Ishikawa (cell line): ENCODE results near the gene KLC3.

Experiments
- CEBPB ChIP-seq: IDR thresholded peaks from 2 replicates; pipeline ENCODE4 v1.6.1; 2012
- CREB1 ChIP-seq: IDR thresholded peaks from 2 replicates; pipeline ENCODE4 v1.6.1; 2012; ENCODE audit warnings: low read depth
- EGR1 ChIP-seq: IDR thresholded peaks from 2 replicates; pipeline ENCODE4 v1.6.1; 2012
- EP300 ChIP-seq: IDR thresholded peaks from 2 replicates; pipeline ENCODE4 v1.6.1; 2012; ENCODE audit warnings: borderline replicate concordance
- FOXM1 ChIP-seq: IDR thresholded peaks from 2 replicates; pipeline ENCODE4 v1.6.1; 2012; ENCODE audit warnings: low read depth, borderline replicate concordance
- RAD21 ChIP-seq: IDR thresholded peaks from 2 replicates; pipeline ENCODE4 v1.6.1; 2012; ENCODE audit warnings: low read depth
- TAF1 ChIP-seq: IDR thresholded peaks from 2 replicates; pipeline ENCODE4 v1.6.1; 2012; ENCODE audit warnings: low read depth, mild to moderate bottlenecking
- YY1 ChIP-seq: IDR thresholded peaks from 2 replicates; pipeline ENCODE4 v1.6.1; 2012; ENCODE audit warnings: low read depth
- TF ChIP-seq, protein P1 (sequence below): IDR thresholded peaks from 2 replicates; pipeline ENCODE4 v1.6.1; 2012; ENCODE audit warnings: low read depth, mild to moderate bottlenecking
- TF ChIP-seq, protein P2 (sequence below): IDR thresholded peaks from 2 replicates; pipeline ENCODE4 v1.6.1; 2012

DNA sequence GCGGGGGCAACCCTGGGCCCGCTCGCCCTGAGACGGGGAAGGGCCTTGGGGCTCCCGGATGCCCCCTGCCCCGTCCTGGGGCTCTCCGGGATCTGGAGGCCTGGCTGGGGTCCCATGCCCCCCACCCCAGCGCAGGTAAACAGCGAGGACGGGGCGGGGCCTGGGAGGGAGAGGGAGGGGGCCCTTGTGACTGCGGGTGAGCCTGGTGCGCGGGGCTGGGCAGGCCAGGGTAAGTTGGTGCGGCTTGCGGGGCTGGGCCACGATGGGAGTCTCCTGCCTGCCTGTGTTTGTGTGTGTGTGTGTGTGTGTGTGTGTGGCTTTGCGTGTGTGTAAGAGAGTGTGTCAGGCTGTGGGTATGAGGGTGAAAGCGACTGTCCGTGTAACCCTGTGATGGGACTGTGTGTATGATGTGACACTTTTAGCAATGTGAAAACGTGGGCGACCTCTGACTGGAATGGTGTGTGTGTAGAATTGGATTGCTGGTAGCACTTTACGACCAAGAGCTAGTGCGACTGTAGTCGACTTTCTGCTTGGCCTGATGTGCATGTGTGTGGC is 426 bp downstream of the KLC3 start:
- TF ChIP-seq TAF1 (no peak), YY1 (no peak), EGR1 (no peak), CEBPB (no peak), FOXM1 (no peak), RAD21 (no peak), EP300 (no peak), CREB1 (no peak)
- TF ChIP-seq, protein P1, sequence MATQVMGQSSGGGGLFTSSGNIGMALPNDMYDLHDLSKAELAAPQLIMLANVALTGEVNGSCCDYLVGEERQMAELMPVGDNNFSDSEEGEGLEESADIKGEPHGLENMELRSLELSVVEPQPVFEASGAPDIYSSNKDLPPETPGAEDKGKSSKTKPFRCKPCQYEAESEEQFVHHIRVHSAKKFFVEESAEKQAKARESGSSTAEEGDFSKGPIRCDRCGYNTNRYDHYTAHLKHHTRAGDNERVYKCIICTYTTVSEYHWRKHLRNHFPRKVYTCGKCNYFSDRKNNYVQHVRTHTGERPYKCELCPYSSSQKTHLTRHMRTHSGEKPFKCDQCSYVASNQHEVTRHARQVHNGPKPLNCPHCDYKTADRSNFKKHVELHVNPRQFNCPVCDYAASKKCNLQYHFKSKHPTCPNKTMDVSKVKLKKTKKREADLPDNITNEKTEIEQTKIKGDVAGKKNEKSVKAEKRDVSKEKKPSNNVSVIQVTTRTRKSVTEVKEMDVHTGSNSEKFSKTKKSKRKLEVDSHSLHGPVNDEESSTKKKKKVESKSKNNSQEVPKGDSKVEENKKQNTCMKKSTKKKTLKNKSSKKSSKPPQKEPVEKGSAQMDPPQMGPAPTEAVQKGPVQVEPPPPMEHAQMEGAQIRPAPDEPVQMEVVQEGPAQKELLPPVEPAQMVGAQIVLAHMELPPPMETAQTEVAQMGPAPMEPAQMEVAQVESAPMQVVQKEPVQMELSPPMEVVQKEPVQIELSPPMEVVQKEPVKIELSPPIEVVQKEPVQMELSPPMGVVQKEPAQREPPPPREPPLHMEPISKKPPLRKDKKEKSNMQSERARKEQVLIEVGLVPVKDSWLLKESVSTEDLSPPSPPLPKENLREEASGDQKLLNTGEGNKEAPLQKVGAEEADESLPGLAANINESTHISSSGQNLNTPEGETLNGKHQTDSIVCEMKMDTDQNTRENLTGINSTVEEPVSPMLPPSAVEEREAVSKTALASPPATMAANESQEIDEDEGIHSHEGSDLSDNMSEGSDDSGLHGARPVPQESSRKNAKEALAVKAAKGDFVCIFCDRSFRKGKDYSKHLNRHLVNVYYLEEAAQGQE: no peak
- TF ChIP-seq, protein P2, sequence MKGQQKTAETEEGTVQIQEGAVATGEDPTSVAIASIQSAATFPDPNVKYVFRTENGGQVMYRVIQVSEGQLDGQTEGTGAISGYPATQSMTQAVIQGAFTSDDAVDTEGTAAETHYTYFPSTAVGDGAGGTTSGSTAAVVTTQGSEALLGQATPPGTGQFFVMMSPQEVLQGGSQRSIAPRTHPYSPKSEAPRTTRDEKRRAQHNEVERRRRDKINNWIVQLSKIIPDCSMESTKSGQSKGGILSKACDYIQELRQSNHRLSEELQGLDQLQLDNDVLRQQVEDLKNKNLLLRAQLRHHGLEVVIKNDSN: no peak
